Measurements from ENCODE around the gene RPAIN. TPM values are rescaled to one million over a fixed set of nuclear protein-coding genes. Genes with fewer than 3 reads are reported as not detected.
A peak's percentile ranks its signal among the peaks of the same experiment; 100 is the strongest.

Gene RPAIN
- total and polyA plus RNA-seq, 10 of the 15 experiments (the other 5 are each of a cell fraction or from before 2014, with no cell fraction given), result 45.8 to 109 (median 70.5) TPM

DNA sequence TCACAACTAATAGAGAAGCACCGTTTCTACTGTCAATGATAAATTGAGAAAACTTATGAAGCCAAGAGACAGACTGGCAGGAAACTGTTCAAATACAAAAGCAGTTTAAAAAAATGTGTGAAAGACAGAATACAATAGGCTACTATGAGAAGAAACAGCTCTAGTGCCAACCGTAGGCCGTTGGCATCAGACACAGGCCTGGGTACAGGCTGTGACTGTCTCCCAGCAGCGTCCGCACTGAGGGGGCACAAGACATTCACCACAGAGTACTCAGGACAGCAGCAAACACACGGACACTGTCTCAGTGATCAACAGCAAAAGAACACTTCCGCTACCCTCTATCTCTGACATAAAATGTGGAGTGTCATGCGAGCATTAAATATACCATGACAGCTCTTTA lies 26.8 kb downstream of the RPAIN start (continued):
- TF ChIP-seq MTA2 (IDR thresholded peaks at IDR 0.05; ENCODE audit: low read depth) (no peak), ZNF274 (IDR thresholded peaks at IDR 0.05; ENCODE audit: insufficient read depth, insufficient read length) (no peak), SREBF1 (IDR thresholded peaks at IDR 0.05; ENCODE audit: low read length) (no peak), WRNIP1 (IDR thresholded peaks at IDR 0.05; ENCODE audit: borderline replicate concordance, low read depth, low read length) (no peak), TCF3 (IDR thresholded peaks at IDR 0.05; ENCODE audit: borderline replicate concordance, insufficient read depth, low read depth, low read length) (no peak), PAX5 (IDR thresholded peaks at IDR 0.05; ENCODE audit: borderline replicate concordance, low read depth, low read length) (no peak), SIN3A (IDR thresholded peaks at IDR 0.05; ENCODE audit: low read depth, low read length) (no peak), NFIC (IDR thresholded peaks at IDR 0.05; ENCODE audit: low read depth, low read length) (no peak), NR2F1 (conservative IDR thresholded peaks at IDR 0.05) (no peak)
- TF ChIP-seq, protein P1, sequence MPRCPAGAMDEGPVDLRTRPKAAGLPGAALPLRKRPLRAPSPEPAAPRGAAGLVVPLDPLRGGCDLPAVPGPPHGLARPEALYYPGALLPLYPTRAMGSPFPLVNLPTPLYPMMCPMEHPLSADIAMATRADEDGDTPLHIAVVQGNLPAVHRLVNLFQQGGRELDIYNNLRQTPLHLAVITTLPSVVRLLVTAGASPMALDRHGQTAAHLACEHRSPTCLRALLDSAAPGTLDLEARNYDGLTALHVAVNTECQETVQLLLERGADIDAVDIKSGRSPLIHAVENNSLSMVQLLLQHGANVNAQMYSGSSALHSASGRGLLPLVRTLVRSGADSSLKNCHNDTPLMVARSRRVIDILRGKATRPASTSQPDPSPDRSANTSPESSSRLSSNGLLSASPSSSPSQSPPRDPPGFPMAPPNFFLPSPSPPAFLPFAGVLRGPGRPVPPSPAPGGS (IDR thresholded peaks at IDR 0.05; ENCODE audit: borderline replicate concordance, insufficient read depth, low read depth, low read length, poor library complexity, severe bottlenecking), result no peak

DNA sequence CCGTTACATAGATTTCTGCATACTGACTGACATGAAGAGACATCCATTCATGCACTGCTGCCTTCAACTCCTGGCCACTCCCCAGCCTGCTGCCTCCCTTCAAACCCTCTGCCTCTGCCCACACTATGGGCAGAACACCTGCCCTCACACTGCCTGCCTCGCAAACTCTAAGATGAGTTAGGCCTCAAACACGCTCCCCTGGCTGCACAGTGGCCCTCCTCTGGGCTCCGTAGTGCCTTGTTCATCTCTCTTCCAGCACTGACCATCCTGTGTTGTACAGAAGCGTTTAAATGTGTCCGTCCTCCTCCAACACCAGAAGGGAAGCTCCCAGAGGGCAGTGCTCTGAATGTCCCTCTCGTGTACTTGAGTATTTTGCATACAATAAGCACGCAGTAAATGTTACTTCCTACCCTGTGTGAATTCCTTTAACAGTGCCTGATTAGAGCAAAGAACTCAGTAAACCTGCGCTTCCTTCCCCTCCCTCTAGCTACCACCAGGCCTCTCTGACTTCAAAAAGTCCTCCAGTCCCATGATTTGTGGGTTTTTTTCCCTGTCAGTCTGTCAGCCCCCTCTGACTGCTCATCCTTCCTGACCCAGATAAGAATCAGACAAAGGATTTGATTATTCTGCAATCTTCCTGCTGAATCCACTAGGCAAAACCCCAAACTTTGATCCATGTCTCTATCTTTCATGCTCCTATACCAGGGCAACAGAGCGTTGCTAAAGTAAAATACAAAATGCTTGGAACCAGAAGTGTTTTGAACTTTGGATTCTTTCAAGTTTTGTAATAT lies 44.9 kb downstream of the RPAIN start:
- WGBS (ENCODE audit: insufficient coverage, insufficient replicate concordance, low lambda C conversion rate, missing lambda C conversion rate), result 90% methylated on average over 10 of the region's 10 CpGs
- Histone ChIP-seq H3K9ac (ENCODE audit: control insufficient read depth, insufficient read depth, low read length) (no peak overlapping the region), H3K79me2 (ENCODE audit: control insufficient read depth, insufficient read depth, low read length) (peaks cover 60% of the 10 kb centered on the region), H2AFZ (ENCODE audit: control insufficient read depth, low read depth, low read length) (no peak overlapping the region), H3K4me3 (0 out of 2 replicates have a peak overlapping the region, but pooled peaks have one; percentile 18), H3K4me1 (ENCODE audit: control insufficient read depth, insufficient read depth, low read length) (no peaks in the 10 kb centered on the region), H3K9me3 (replicated peaks; ENCODE audit: control insufficient read depth, insufficient read depth, low read length) (no peaks in the 10 kb centered on the region), H3K27me3 (replicated peaks in 1 of 2; ENCODE audit: control insufficient read depth in 2 of 2, insufficient read depth in 2 of 2, low read length in 1 of 2) (no peaks in the 10 kb centered on the region), H3K27ac (ENCODE audit: control insufficient read depth, insufficient read depth) (no peak overlapping the region), H4K20me1 (ENCODE audit: control insufficient read depth, insufficient read depth) (no peaks in the 10 kb centered on the region), H3K4me2 (ENCODE audit: control insufficient read depth, insufficient read depth) (no peak overlapping the region), H3K36me3 (ENCODE audit: control insufficient read depth in 2 of 2, insufficient read depth in 2 of 2, low read length in 1 of 2) (peaks cover 5 to 6% of the 10 kb centered on the region in 2 experiments; a peak in 3 of 4 replicates)
- ATAC-seq, result no peak
- no TSS peak for BruUV-seq (replicated peaks)
- in situ Hi-C loops (cut with MboI) (no loop called here), intact Hi-C loops (cut with micrococcal nuclease; ENCODE audit: unreplicated experiment) (no loop called here)
- POLR2A ChIA-PET, result interaction anchor here (0.9 kb wide), 1 partner anchor 21 kb away, joined by 3 read pairs; the partner anchor contains the start of genes DERL2 and MIS12
- RAD21 ChIA-PET (ENCODE audit: unreplicated experiment), result interaction anchor here (1.4 kb wide), 1 partner anchor 227 kb away, joined by 3 read pairs; no protein-coding TSS in a partner anchor
- FAIRE-seq, result no peak
- CTCF ChIA-PET, result no interaction called here
- SMC1A ChIA-PET (ENCODE audit: uncharacterized antibody, unreplicated experiment), result no interaction called here
- DNase-seq (ENCODE audit: low read depth, low spot score), result no peak
- TF ChIP-seq SREBF1 (IDR thresholded peaks at IDR 0.05; ENCODE audit: low read length) (no peak), DPF2 (IDR thresholded peaks at IDR 0.05) (no peak), FOXM1 (IDR thresholded peaks at IDR 0.05; ENCODE audit: low read depth, low read length) (no peak), BMI1 (IDR thresholded peaks at IDR 0.05; ENCODE audit: borderline replicate concordance) (no peak), REST (IDR thresholded peaks at IDR 0.05; ENCODE audit: low read depth, low read length) (no peak), NFYA (IDR thresholded peaks at IDR 0.05; ENCODE audit: borderline replicate concordance, low read depth, low read length) (no peak), MYC (IDR thresholded peaks at IDR 0.05; ENCODE audit: insufficient read depth, insufficient read length, insufficient replicate concordance, low read length, severe bottlenecking) (no peak), TCF3 (IDR thresholded peaks at IDR 0.05; ENCODE audit: borderline replicate concordance, insufficient read depth, low read depth, low read length) (no peak), CREM (IDR thresholded peaks at IDR 0.05; ENCODE audit: low read depth) (no peak), POLR2A (IDR thresholded peaks at IDR 0.05; ENCODE audit: low read depth, low read length) (no peak), CEBPB (IDR thresholded peaks at IDR 0.05; ENCODE audit: borderline replicate concordance in 1 of 2, low read depth in 2 of 2, low read length in 2 of 2) (no peak)
